Pancreas (tissue), 10 donors: Measurements from ENCODE around the gene HOXB4. TPM values are rescaled to one million over a fixed set of nuclear protein-coding genes. Genes with fewer than 3 reads are reported as not detected.

Experiments used
- ATAC-seq, 4 donors: fragments of 200-7000 bp; cut with Tn5 transposase; one replicate each; pipeline versions ENCODE4 v1.8.0 to v1.9.1; 2020; ENCODE audit warnings: mild to moderate bottlenecking in 4 of 4, moderate library complexity in 4 of 4
- DNase-seq, 6 donors: peaks; one replicate each; pipeline ENCODE4 v3.0.0-alpha.2; 2020
- FAIRE-seq: peaks from 2 replicates; lab custom pipeline; 2012; peaks lifted over from hg19 to GRCh38; lab: Jason Lieb, UNC
- H3K27ac ChIP-seq, 4 donors: fragments of 200-600 bp; sonication (generic); 1 replicate in 3 of 4; 2 replicates in 1 of 4; pipeline versions ENCODE4 v1.5.0 to v1.8.0; 2020
- H3K27me3 ChIP-seq, 4 donors: fragments of 200-600 bp; one replicate each; pipeline ENCODE4 v1.8.0; 2021
- H3K36me3 ChIP-seq, 3 donors: fragments of 200-600 bp; sonication (generic) in 1 of 3; one replicate each; pipeline versions ENCODE4 v1.5.0 to v1.8.0; 2020 to 2021
- H3K4me1 ChIP-seq, 3 donors: fragments of 200-600 bp; one replicate each; pipeline ENCODE4 v1.8.0; 2021
- H3K4me3 ChIP-seq, 4 donors: fragments of 200-600 bp; sonication (generic) in 2 of 4; one replicate each; pipeline versions ENCODE4 v1.5.0 to v1.8.0; 2020 to 2021
- H3K9me3 ChIP-seq, 4 donors: fragments of 200-600 bp; one replicate each; pipeline ENCODE4 v1.8.0; 2021
- WGBS, 2 donors: extraction: QIAGEN DNeasy Blood & Tissue Kit; methylation state at CpG; one replicate each; pipeline ENCODE4 v1.1.7; 2013; 5-methylcytosine and 5-hydroxymethylcytosine counted together
- intact Hi-C, 3 donors: fragments of 100-400 bp; cut with DNase I; formaldehyde crosslinking; loops; one replicate each; pipeline versions ENCODE4 v1.11.1 to v1.14.2; 2022
- polyA plus RNA-seq, 2 donors: library from polyadenylated mRNA; stranded (reverse); fragments of 200-250 nt; gene quantifications; one replicate each; pipeline ENCODE4 v1.2.3, GENCODE V29; 2013
- total RNA-seq, 6 donors: library from RNA; stranded (reverse); fragmentation: NEBNext Ultra II Directional in 4 of 6; extraction: Animal tissue kit (Norgen Biotek cat#: 25700) in 4 of 6; gene quantifications; one replicate each; pipeline versions ENCODE4 v1.2.1 to v1.2.4, GENCODE V29; 2021 to 2023
- TF ChIP-seq, protein P1 (sequence below), 4 donors: fragments of 200-600 bp; sonication (generic) in 3 of 4; IDR thresholded peaks; one replicate each; pipeline versions ENCODE4 v1.5.0 to v1.8.0; 2021; ENCODE audit warnings: antibody characterized with exemption in 4 of 4
- donor health status: healthy with polysubstance abuse.
- donor health status: DM: no; HTN: no; CAD: no; lungs with moderate emphysema.
- donor health status: DM: no; HTN: no; CAD: no.
- donor health status: control.
- donor health status: control.
- donor health status: Bipolar disorder and iron deficiency.
- donor health status: DM: yes; HTN: yes; CAD: no.
- donor health status: DM: no; HTN: no; CAD: no.
- donor health status: DM: no; HTN: no; CAD: no.
- donor health status: DM: yes; HTN: yes; CAD: no.

The HOXB4 gene
- total and polyA plus RNA-seq, 8 donors = 0.22 to 2.5 (median 0.78) TPM

- Histone ChIP-seq H3K27ac (no peak overlapping the region), H3K4me1 (no peaks in the 10 kb centered on the region), H3K4me3 (no peak overlapping the region), H3K9me3 (no peaks in the 10 kb centered on the region), H3K27me3 (peaks cover 0 to 54% (median 4%) of the 10 kb centered on the region in 4 donors), H3K36me3 (no peaks in the 10 kb centered on the region)
- TF ChIP-seq, protein P1, sequence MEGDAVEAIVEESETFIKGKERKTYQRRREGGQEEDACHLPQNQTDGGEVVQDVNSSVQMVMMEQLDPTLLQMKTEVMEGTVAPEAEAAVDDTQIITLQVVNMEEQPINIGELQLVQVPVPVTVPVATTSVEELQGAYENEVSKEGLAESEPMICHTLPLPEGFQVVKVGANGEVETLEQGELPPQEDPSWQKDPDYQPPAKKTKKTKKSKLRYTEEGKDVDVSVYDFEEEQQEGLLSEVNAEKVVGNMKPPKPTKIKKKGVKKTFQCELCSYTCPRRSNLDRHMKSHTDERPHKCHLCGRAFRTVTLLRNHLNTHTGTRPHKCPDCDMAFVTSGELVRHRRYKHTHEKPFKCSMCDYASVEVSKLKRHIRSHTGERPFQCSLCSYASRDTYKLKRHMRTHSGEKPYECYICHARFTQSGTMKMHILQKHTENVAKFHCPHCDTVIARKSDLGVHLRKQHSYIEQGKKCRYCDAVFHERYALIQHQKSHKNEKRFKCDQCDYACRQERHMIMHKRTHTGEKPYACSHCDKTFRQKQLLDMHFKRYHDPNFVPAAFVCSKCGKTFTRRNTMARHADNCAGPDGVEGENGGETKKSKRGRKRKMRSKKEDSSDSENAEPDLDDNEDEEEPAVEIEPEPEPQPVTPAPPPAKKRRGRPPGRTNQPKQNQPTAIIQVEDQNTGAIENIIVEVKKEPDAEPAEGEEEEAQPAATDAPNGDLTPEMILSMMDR (IDR thresholded peaks at IDR 0.05) = no peak
- ATAC-seq (no peak), FAIRE-seq (no peak), DNase-seq (no peak)
- intact Hi-C loops = no loop called here
- whole genome bisulfite sequencing, 2 donors = 11% methylated on average over 7 of the region's 7 CpGs
Measured at GRCh38 chr17:48575066-48575582, 3.0 kb downstream of the HOXB4 start.

DNA sequence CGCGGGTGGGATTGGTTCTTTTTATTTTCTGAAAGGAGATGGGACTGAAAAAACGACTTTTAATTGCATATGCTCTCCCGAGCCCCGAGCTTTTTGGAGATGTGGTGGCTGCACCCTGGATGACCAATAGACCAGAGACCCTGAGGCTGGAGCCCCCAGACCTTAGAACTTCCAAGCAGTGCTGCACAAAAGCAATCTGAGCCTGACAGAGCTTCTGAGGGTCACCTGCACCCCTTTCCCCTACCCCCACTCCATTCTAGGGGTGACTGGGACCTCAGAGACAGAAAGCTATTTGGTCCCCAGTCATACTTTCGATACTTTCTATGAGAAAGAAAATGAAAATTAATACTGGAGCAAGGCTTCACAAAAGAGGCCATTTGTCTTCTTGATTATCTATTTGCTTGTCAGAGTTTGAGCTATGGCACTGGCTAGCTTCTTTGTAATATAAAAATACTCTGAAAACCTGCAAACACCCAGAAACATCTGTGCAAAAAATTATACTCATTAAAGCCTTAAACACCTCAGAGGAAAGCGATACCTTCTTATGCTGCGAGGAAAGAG is 3.6 kb downstream of the HOXB4 start:
- Histone ChIP-seq H3K36me3 (no peaks in the 10 kb centered on the region), H3K4me3 (no peak overlapping the region), H3K27me3 (peaks cover 0 to 52% (median 3%) of the 10 kb centered on the region in 4 donors), H3K9me3 (no peaks in the 10 kb centered on the region), H3K27ac (no peak overlapping the region), H3K4me1 (no peaks in the 10 kb centered on the region)
- TF ChIP-seq, protein P1 (IDR thresholded peaks at IDR 0.05) = no peak
- intact Hi-C loops = no loop called here
- DNase-seq = no peak
- no peak for FAIRE-seq
- WGBS, 2 donors = 15% methylated on average over 8 of the region's 8 CpGs
- no peak for ATAC-seq

- intact Hi-C loops = no loop called here
- 70 to 88% methylated on average over 1 of the region's 1 CpG for WGBS, 2 donors
- no peak for FAIRE-seq
- TF ChIP-seq, protein P1 (IDR thresholded peaks at IDR 0.05) = no peak
- Histone ChIP-seq H3K9me3 (no peaks in the 10 kb centered on the region), H3K36me3 (no peaks in the 10 kb centered on the region), H3K27ac (no peak overlapping the region), H3K4me3 (no peak overlapping the region), H3K4me1 (no peaks in the 10 kb centered on the region), H3K27me3 (peaks cover 0 to 44% (median 2%) of the 10 kb centered on the region in 4 donors)
- no peak for ATAC-seq
- DNase-seq = no peak
Measured at GRCh38 chr17:48571826-48572417, 6.2 kb downstream of the HOXB4 start.

- FAIRE-seq (no peak), DNase-seq (no peak), ATAC-seq (no peak)
- Histone ChIP-seq H3K9me3 (no peaks in the 10 kb centered on the region), H3K36me3 (no peaks in the 10 kb centered on the region), H3K4me1 (no peaks in the 10 kb centered on the region), H3K27me3 (peaks cover 0 to 40% (median 2%) of the 10 kb centered on the region in 4 donors), H3K27ac (peak overlapping the region in 2 of 4 donors; percentile 13 to 19), H3K4me3 (peak overlapping the region in 1 of 4 donors; percentile 5)
- intact Hi-C loops = no loop called here
- WGBS, 2 donors = 14 to 17% methylated on average over 26 of the region's 26 CpGs
- TF ChIP-seq, protein P1 (IDR thresholded peaks at IDR 0.05) = no peak
Measured at GRCh38 chr17:48571024-48571818, 6.9 kb downstream of the HOXB4 start.
